ENCODE data around the gene RER1. TPM values are rescaled to one million over a fixed set of nuclear protein-coding genes. Genes with fewer than 3 reads are reported as not detected.

RER1 gene
- total RNA-seq, 4 donors from 2014 or later = 51.1 to 60.5 (median 55.4) TPM

- no peaks in the 10 kb centered on the region for H3K36me3 ChIP-seq
- intact Hi-C loops (cut with DNase I; ENCODE audit: low total_unique reads) (no loop called here), in situ Hi-C loops (cut with MboI; ENCODE audit: low sequenced_read_pairs in 4 of 4) (no loop called here)
- TF ChIP-seq CTCF (IDR thresholded peaks at IDR 0.05 in 4 of 5, conservative IDR thresholded peaks at IDR 0.05 in 1 of 5) = no peak
- no peak for TF ChIP-seq POLR2A (IDR thresholded peaks at IDR 0.05)
- H3K4me3 ChIP-seq = no peak overlapping the region
- DNase-seq (no peak), ATAC-seq (no peak)
- no peaks in the 10 kb centered on the region for H3K9me3 ChIP-seq
- H3K4me1 ChIP-seq = no peaks in the 10 kb centered on the region
- peaks cover 37 to 69% (median 52%) of the 10 kb centered on the region in 3 donors for H3K27me3 ChIP-seq
- no peak overlapping the region for H3K27ac ChIP-seq
Observed at GRCh38 chr1:2444138-2444591, 52.5 kb downstream of the RER1 start.

- Histone ChIP-seq H3K36me3 (no peaks in the 10 kb centered on the region), H3K4me3 (no peak overlapping the region), H3K27ac (no peak overlapping the region), H3K27me3 (peaks cover 38 to 65% (median 52%) of the 10 kb centered on the region in 3 donors), H3K9me3 (no peaks in the 10 kb centered on the region), H3K4me1 (no peaks in the 10 kb centered on the region)
- no peak for DNase-seq
- intact Hi-C loops (cut with DNase I; ENCODE audit: low total_unique reads) = no loop called here
- in situ Hi-C loops (cut with MboI; ENCODE audit: low sequenced_read_pairs in 4 of 4) = no loop called here
- no peak for ATAC-seq
- TF ChIP-seq CTCF (IDR thresholded peaks at IDR 0.05 in 4 of 5, conservative IDR thresholded peaks at IDR 0.05 in 1 of 5) (no peak), POLR2A (IDR thresholded peaks at IDR 0.05) (no peak)
Observed at GRCh38 chr1:2445162-2445822, 53.7 kb downstream of the RER1 start.

- Histone ChIP-seq H3K36me3 (no peaks in the 10 kb centered on the region), H3K9me3 (no peaks in the 10 kb centered on the region), H3K4me1 (no peaks in the 10 kb centered on the region), H3K27ac (no peak overlapping the region), H3K27me3 (peaks cover 39 to 63% (median 51%) of the 10 kb centered on the region in 3 donors), H3K4me3 (no peak overlapping the region)
- DNase-seq = no peak
- ATAC-seq = no peak
- in situ Hi-C loops (cut with MboI; ENCODE audit: low sequenced_read_pairs in 4 of 4) (no loop called here), intact Hi-C loops (cut with DNase I; ENCODE audit: low total_unique reads) (no loop called here)
- TF ChIP-seq POLR2A (IDR thresholded peaks at IDR 0.05) (no peak), CTCF (IDR thresholded peaks at IDR 0.05 in 4 of 5, conservative IDR thresholded peaks at IDR 0.05 in 1 of 5) (no peak)
Observed at GRCh38 chr1:2445823-2446215, 54.2 kb downstream of the RER1 start.

- TF ChIP-seq POLR2A (IDR thresholded peaks at IDR 0.05) (no peak), CTCF (IDR thresholded peaks at IDR 0.05 in 4 of 5, conservative IDR thresholded peaks at IDR 0.05 in 1 of 5) (no peak)
- in situ Hi-C loops (cut with MboI; ENCODE audit: low sequenced_read_pairs in 4 of 4) (no loop called here), intact Hi-C loops (cut with DNase I; ENCODE audit: low total_unique reads) (no loop called here)
- H3K27me3 ChIP-seq = peaks cover 41 to 59% (median 56%) of the 10 kb centered on the region in 3 donors
- no peak overlapping the region for H3K27ac ChIP-seq
- H3K36me3 ChIP-seq = no peaks in the 10 kb centered on the region
- no peak overlapping the region for H3K4me3 ChIP-seq
- H3K9me3 ChIP-seq = no peaks in the 10 kb centered on the region
- no peak for ATAC-seq
- no peaks in the 10 kb centered on the region for H3K4me1 ChIP-seq
- no peak for DNase-seq
Observed at GRCh38 chr1:2446394-2446793, 54.8 kb downstream of the RER1 start.

- no peak overlapping the region for H3K27ac ChIP-seq
- H3K27me3 ChIP-seq = peaks cover 37 to 59% (median 57%) of the 10 kb centered on the region in 3 donors
- H3K36me3 ChIP-seq = no peaks in the 10 kb centered on the region
- intact Hi-C loops (cut with DNase I; ENCODE audit: low total_unique reads) = no loop called here
- H3K4me3 ChIP-seq = no peak overlapping the region
- H3K9me3 ChIP-seq = no peaks in the 10 kb centered on the region
- no peak for ATAC-seq
- DNase-seq = no peak
- in situ Hi-C loops (cut with MboI; ENCODE audit: low sequenced_read_pairs in 4 of 4) = no loop called here
- no peaks in the 10 kb centered on the region for H3K4me1 ChIP-seq
- TF ChIP-seq POLR2A (IDR thresholded peaks at IDR 0.05) (no peak), CTCF (IDR thresholded peaks at IDR 0.05 in 4 of 5, conservative IDR thresholded peaks at IDR 0.05 in 1 of 5) (no peak)
Observed at GRCh38 chr1:2446861-2447260, 55.2 kb downstream of the RER1 start.

All from gastrocnemius medialis (tissue), 4 donors.